Measurements from ENCODE around the gene STX19.
A peak's percentile ranks its signal among the peaks of the same experiment; 100 is the strongest.
"Not testable (repeated sequence)": the region's sequence is repeated elsewhere in the genome, so short reads cannot be mapped to it uniquely, and the experiment has no call there.

Gene STX19

DNA sequence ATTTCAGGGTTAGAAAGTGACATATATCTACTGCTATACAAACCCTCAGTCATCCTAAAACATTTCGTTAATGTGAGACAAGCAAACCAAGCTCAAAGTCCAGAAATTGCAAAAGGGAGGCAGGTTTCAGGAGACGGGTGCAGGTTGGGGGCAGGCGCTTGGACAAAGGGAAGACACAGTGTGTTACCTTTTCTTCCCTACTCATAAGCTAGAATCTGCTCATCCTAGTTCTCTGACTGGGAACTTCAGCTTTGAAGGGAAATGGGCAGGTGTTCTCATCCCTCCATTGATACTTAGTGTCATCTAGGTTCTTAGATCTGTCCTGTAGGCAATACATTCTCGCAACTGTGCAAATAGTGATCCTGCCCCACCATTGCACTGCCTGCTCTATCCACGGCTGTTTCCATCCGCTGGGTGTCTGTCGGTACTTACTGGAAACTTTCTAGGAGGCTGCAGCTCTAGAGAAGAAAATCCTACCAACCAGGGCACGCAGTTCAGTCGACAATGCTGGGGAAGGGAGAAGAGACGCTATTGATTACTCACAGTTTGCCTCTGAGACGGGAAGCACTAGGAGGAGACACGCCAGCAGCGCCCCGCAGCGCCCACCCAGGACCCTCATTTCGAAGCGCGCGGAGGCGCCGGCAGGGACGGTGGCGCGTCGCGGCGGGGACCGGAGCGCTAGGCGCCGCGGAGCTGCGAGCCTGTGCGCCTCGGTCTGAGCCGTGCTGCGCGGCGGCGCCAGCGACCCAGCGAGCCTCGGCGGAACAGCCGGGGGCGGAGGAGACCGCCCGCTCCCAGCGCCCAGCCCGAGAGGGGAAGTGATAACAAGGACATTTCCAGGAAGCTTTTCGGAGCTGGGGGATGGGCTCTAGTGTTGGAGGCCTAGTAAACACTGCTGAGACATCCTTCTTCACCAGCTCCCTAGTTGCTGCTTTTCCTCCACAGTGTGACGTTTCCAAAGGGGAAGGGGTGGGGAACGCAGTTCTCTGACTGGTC is 55.0 kb downstream of the STX19 start, which contains the start of gene PROS1:
Gene PROS1 (minus strand): TSS at position 766 of the 996 bp plus-strand sequence. CDS start 147 bp downstream, at position 619.
- DNase-seq, result peak; percentile 11

DNA sequence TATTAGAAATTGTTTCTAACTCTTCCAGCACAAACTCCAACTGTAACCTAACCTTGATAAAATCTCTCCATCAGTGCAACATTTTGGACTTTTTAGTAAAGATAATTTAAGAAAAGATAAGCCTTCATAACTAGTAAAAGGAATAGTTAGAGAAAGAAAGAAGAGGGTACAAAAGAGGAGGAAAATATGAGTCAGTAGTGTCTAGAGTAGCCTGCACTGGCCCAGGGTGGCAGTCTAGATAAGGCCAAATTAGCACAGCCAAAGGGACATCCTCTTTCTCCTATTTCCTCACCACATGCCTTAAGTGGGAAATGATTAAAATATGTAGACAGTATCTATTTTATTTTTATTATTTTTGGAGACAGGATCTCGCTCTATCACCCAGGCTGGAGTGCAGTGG is 58.4 kb downstream of the STX19 start:
- no peak for DNase-seq

DNA sequence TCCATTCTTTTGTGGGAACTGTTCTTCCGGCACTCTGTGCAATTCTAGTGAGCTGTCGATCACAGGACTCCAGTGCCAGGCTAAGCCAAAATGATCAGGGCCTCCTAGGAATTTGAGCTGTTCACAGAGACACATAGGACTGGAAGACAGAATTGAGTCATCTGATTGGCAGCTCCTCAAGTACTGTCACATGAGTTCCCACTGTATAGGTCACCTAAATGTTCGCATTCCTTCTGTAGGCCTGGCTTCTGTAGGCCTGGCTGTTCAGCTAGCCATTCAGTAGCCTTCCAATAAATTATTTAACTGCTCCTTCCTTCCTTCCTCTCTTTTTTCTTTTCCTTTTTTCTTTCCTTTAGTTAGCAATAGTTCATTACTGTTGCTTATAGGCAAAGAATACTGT is 59.0 kb downstream of the STX19 start:
- no peak for DNase-seq

DNA sequence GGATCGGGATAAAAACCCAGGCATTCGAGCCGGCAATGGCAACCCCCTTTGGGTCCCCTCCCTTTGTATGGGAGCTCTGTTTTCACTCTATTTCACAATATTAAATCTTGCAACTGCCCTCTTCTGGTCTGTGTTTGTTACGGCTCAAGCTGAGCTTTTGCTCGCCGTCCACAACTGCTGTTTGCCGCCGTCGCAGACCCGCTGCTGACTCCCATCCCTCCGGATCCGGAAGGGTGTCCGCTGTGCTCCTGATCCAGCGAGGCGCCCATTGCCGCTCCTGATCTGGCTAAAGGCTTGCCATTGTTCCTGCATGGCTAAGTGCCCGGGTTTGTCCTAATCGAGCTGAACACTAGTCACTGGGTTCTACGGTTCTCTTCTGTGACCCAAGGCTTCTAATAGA is 63.3 kb downstream of the STX19 start:
- DNase-seq, result not testable (repeated sequence)
